ENCODE measurements around the gene TMEM271. TPM values are rescaled to one million over a fixed set of nuclear protein-coding genes. Genes with fewer than 3 reads are reported as not detected.

The TMEM271 gene
- total and polyA plus RNA-seq, 2 donors (not counting 3 experiments of a cell fraction or from before 2014, with no cell fraction given): not detected

DNA sequence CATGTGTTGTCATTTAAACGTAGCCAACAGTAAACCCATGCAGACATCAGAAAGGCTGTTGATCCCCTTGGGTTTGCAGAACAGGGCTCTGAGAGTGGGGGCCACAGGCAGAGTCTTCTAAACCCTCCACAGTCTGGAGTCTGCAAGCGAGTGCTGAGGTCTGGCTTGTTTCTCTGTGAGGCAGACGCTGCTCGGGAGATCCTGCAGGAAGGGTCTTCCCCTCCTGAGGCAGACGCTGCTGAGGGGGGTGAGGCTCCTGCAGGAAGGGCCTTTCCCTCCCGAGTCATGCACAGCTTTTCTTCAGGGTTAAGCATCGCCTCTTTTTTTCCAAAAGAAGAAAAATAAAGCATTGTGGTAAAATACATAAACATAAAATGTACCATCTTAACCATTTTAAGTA lies 32.1 kb upstream of the TMEM271 start:
- intact Hi-C loops (cut with micrococcal nuclease): no loop called here

More for the DNA sequence above, 32.1 kb upstream of the TMEM271 start:
- Histone ChIP-seq H3K9ac (replicated peaks; ENCODE audit: extremely low read depth, insufficient read depth, low read length) (no peak overlapping the region), H3K9me1 (replicated peaks; ENCODE audit: control insufficient read depth, extremely low read depth, insufficient read depth, low read length) (no peaks in the 10 kb centered on the region), H3K79me2 (ENCODE audit: control insufficient read depth, insufficient read depth, low read length) (no peaks in the 10 kb centered on the region), H3K27me3 (ENCODE audit: control insufficient read depth in 2 of 2, insufficient read depth in 2 of 2, low read length in 2 of 2) (no peaks in the 10 kb centered on the region), H3K36me3 (ENCODE audit: control insufficient read depth in 2 of 2, extremely low read depth in 1 of 2, insufficient read depth in 2 of 2, low read length in 2 of 2) (no peaks in the 10 kb centered on the region), H3K4me2 (ENCODE audit: insufficient read depth, low read length) (no peak overlapping the region), H3K9me3 (replicated peaks; ENCODE audit: control insufficient read depth, insufficient read depth, low read length) (no peaks in the 10 kb centered on the region), H2AFZ (ENCODE audit: low read depth, low read length) (no peak overlapping the region), H4K20me1 (replicated peaks; ENCODE audit: control insufficient read depth, extremely low read depth, insufficient read depth, low read length) (no peaks in the 10 kb centered on the region), H3K4me3 (replicated peaks in 1 of 3; ENCODE audit: insufficient read depth in 1 of 3, low read depth in 1 of 3, low read length in 3 of 3) (no peak overlapping the region), H3K27ac (ENCODE audit: insufficient read depth, low read depth, low read length) (no peak overlapping the region), H3K4me1 (ENCODE audit: control insufficient read depth, extremely low read depth, insufficient read depth, low read length) (no peaks in the 10 kb centered on the region)
- POLR2A ChIA-PET: no interaction called here
- DNase-seq (ENCODE audit: low read depth, low spot score) (no peak), FAIRE-seq (no peak)
- no TSS peak for BruUV-seq (replicated peaks)
- dilution Hi-C loops (cut with MboI; ENCODE audit: extremely low pct_ligation_motif_present, low sequenced_read_pairs): no loop called here
- TF ChIP-seq MYC (IDR thresholded peaks at IDR 0.05; ENCODE audit: low read depth, low read length): no peak
- TF ChIP-seq POLR2AphosphoS5 (IDR thresholded peaks at IDR 0.05; ENCODE audit: insufficient read depth, low read depth, low read length): no peak
- no peak for TF ChIP-seq GATA2 (IDR thresholded peaks at IDR 0.05; ENCODE audit: insufficient read depth, insufficient read length, low read depth, low read length)
- TF ChIP-seq, protein P1, sequence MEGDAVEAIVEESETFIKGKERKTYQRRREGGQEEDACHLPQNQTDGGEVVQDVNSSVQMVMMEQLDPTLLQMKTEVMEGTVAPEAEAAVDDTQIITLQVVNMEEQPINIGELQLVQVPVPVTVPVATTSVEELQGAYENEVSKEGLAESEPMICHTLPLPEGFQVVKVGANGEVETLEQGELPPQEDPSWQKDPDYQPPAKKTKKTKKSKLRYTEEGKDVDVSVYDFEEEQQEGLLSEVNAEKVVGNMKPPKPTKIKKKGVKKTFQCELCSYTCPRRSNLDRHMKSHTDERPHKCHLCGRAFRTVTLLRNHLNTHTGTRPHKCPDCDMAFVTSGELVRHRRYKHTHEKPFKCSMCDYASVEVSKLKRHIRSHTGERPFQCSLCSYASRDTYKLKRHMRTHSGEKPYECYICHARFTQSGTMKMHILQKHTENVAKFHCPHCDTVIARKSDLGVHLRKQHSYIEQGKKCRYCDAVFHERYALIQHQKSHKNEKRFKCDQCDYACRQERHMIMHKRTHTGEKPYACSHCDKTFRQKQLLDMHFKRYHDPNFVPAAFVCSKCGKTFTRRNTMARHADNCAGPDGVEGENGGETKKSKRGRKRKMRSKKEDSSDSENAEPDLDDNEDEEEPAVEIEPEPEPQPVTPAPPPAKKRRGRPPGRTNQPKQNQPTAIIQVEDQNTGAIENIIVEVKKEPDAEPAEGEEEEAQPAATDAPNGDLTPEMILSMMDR (IDR thresholded peaks at IDR 0.05; ENCODE audit: extremely low read depth in 1 of 2, insufficient read depth in 1 of 2, low read depth in 1 of 2, low read length in 2 of 2): no peak
- TF ChIP-seq FOS (IDR thresholded peaks at IDR 0.05; ENCODE audit: borderline replicate concordance, insufficient read depth, low read length): no peak
- TF ChIP-seq JUN (IDR thresholded peaks at IDR 0.05; ENCODE audit: borderline replicate concordance, insufficient read depth, insufficient read length, low read depth): no peak
- TF ChIP-seq POLR2A (IDR thresholded peaks at IDR 0.05; ENCODE audit: low read depth, low read length): no peak
- TF ChIP-seq, protein P2, sequence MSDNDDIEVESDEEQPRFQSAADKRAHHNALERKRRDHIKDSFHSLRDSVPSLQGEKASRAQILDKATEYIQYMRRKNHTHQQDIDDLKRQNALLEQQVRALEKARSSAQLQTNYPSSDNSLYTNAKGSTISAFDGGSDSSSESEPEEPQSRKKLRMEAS (IDR thresholded peaks at IDR 0.05; ENCODE audit: insufficient read depth, insufficient read length): no peak
- TF ChIP-seq EZH2 (IDR thresholded peaks at IDR 0.05; ENCODE audit: borderline replicate concordance, low read depth, low read length, severe bottlenecking): no peak
- CTCF ChIA-PET: no interaction called here

Measured in endothelial cell of umbilical vein (primary cell).